Pancreas (tissue), 10 donors: ENCODE results near the gene SHISA5. TPM values are rescaled to one million over a fixed set of nuclear protein-coding genes. Genes with fewer than 3 reads are reported as not detected.

Experiments used
- ATAC-seq, 4 donors: fragments of 200-7000 bp; cut with Tn5 transposase; one replicate each; pipeline versions ENCODE4 v1.8.0 to v1.9.1; 2020; ENCODE audit warnings: mild to moderate bottlenecking in 4 of 4, moderate library complexity in 4 of 4
- DNase-seq, 6 donors: peaks; one replicate each; pipeline ENCODE4 v3.0.0-alpha.2; 2020
- FAIRE-seq: peaks from 2 replicates; lab custom pipeline; 2012; peaks lifted over from hg19 to GRCh38; lab: Jason Lieb, UNC
- H3K27ac ChIP-seq, 4 donors: fragments of 200-600 bp; sonication (generic); 1 replicate in 3 of 4; 2 replicates in 1 of 4; pipeline versions ENCODE4 v1.5.0 to v1.8.0; 2020
- H3K27me3 ChIP-seq, 4 donors: fragments of 200-600 bp; one replicate each; pipeline ENCODE4 v1.8.0; 2021
- H3K36me3 ChIP-seq, 3 donors: fragments of 200-600 bp; sonication (generic) in 1 of 3; one replicate each; pipeline versions ENCODE4 v1.5.0 to v1.8.0; 2020 to 2021
- H3K4me1 ChIP-seq, 3 donors: fragments of 200-600 bp; one replicate each; pipeline ENCODE4 v1.8.0; 2021
- H3K4me3 ChIP-seq, 4 donors: fragments of 200-600 bp; sonication (generic) in 2 of 4; one replicate each; pipeline versions ENCODE4 v1.5.0 to v1.8.0; 2020 to 2021
- H3K9me3 ChIP-seq, 4 donors: fragments of 200-600 bp; one replicate each; pipeline ENCODE4 v1.8.0; 2021
- WGBS, 2 donors: extraction: QIAGEN DNeasy Blood & Tissue Kit; methylation state at CpG; one replicate each; pipeline ENCODE4 v1.1.7; 2013; 5-methylcytosine and 5-hydroxymethylcytosine counted together
- intact Hi-C, 3 donors: fragments of 100-400 bp; cut with DNase I; formaldehyde crosslinking; loops; one replicate each; pipeline versions ENCODE4 v1.11.1 to v1.14.2; 2022
- polyA plus RNA-seq, 2 donors: library from polyadenylated mRNA; stranded (reverse); fragments of 200-250 nt; gene quantifications; one replicate each; pipeline ENCODE4 v1.2.3, GENCODE V29; 2013
- total RNA-seq, 6 donors: library from RNA; stranded (reverse); fragmentation: NEBNext Ultra II Directional in 4 of 6; extraction: Animal tissue kit (Norgen Biotek cat#: 25700) in 4 of 6; gene quantifications; one replicate each; pipeline versions ENCODE4 v1.2.1 to v1.2.4, GENCODE V29; 2021 to 2023
- TF ChIP-seq, protein P1 (sequence below), 4 donors: fragments of 200-600 bp; sonication (generic) in 3 of 4; IDR thresholded peaks; one replicate each; pipeline versions ENCODE4 v1.5.0 to v1.8.0; 2021; ENCODE audit warnings: antibody characterized with exemption in 4 of 4
- donor health status: healthy with polysubstance abuse.
- donor health status: DM: no; HTN: no; CAD: no; lungs with moderate emphysema.
- donor health status: DM: no; HTN: no; CAD: no.
- donor health status: control.
- donor health status: control.
- donor health status: Bipolar disorder and iron deficiency.
- donor health status: DM: yes; HTN: yes; CAD: no.
- donor health status: DM: no; HTN: no; CAD: no.
- donor health status: DM: no; HTN: no; CAD: no.
- donor health status: DM: yes; HTN: yes; CAD: no.

SHISA5 gene
- total and polyA plus RNA-seq, 8 donors: 29.9 to 81.6 (median 45.3) TPM

- peak in 1 of 6 donors; percentile 53 for DNase-seq
- Histone ChIP-seq H3K27me3 (no peaks in the 10 kb centered on the region), H3K27ac (peak overlapping the region; percentile 90 to 95 (median 93)), H3K36me3 (peaks cover 0 to 9% (median 0%) of the 10 kb centered on the region in 3 donors), H3K9me3 (no peaks in the 10 kb centered on the region), H3K4me1 (peaks cover 3 to 17% (median 9%) of the 10 kb centered on the region in 3 donors), H3K4me3 (peak overlapping the region; percentile 68 to 87 (median 85))
- intact Hi-C loops: no loop called here
- 9 to 13% methylated on average over 7 of the region's 7 CpGs for WGBS, 2 donors
- no peak for ATAC-seq
- no peak for FAIRE-seq
- TF ChIP-seq, protein P1, sequence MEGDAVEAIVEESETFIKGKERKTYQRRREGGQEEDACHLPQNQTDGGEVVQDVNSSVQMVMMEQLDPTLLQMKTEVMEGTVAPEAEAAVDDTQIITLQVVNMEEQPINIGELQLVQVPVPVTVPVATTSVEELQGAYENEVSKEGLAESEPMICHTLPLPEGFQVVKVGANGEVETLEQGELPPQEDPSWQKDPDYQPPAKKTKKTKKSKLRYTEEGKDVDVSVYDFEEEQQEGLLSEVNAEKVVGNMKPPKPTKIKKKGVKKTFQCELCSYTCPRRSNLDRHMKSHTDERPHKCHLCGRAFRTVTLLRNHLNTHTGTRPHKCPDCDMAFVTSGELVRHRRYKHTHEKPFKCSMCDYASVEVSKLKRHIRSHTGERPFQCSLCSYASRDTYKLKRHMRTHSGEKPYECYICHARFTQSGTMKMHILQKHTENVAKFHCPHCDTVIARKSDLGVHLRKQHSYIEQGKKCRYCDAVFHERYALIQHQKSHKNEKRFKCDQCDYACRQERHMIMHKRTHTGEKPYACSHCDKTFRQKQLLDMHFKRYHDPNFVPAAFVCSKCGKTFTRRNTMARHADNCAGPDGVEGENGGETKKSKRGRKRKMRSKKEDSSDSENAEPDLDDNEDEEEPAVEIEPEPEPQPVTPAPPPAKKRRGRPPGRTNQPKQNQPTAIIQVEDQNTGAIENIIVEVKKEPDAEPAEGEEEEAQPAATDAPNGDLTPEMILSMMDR (IDR thresholded peaks at IDR 0.05): no peak
These were observed 75.8 kb downstream of the SHISA5 start for GRCh38 chr3:48428088-48428571.

DNA sequence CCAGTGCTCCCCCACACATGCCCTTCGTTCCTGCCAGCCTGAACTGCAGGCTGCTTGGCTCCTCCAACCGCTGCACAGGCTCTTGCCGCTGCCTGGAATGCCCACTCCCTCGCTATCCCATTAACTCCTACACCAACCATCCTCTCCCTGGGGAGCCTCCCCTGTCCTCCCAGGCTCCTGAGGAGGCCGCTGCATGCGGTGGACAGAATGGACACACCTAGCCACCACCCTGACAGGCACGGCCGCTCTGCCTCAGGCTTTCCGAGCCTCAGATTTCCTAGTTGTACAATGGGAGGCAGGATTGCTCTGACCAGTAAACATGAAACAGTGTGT is 76.4 kb downstream of the SHISA5 start:
- FAIRE-seq: no peak
- WGBS, 2 donors: 63 to 67% methylated on average over 9 of the region's 9 CpGs
- DNase-seq: peak in 3 of 6 donors; percentile 27 to 55 (median 48)
- Histone ChIP-seq H3K9me3 (no peaks in the 10 kb centered on the region), H3K27me3 (no peaks in the 10 kb centered on the region), H3K4me3 (peak overlapping the region in 2 of 4 donors; percentile 86 to 87), H3K36me3 (peaks cover 0 to 8% (median 0%) of the 10 kb centered on the region in 3 donors), H3K4me1 (peaks cover 3 to 17% (median 9%) of the 10 kb centered on the region in 3 donors), H3K27ac (peak overlapping the region; percentile 90 to 95 (median 93))
- ATAC-seq: no peak
- TF ChIP-seq, protein P1 (IDR thresholded peaks at IDR 0.05): no peak
- intact Hi-C loops: no loop called here

DNA sequence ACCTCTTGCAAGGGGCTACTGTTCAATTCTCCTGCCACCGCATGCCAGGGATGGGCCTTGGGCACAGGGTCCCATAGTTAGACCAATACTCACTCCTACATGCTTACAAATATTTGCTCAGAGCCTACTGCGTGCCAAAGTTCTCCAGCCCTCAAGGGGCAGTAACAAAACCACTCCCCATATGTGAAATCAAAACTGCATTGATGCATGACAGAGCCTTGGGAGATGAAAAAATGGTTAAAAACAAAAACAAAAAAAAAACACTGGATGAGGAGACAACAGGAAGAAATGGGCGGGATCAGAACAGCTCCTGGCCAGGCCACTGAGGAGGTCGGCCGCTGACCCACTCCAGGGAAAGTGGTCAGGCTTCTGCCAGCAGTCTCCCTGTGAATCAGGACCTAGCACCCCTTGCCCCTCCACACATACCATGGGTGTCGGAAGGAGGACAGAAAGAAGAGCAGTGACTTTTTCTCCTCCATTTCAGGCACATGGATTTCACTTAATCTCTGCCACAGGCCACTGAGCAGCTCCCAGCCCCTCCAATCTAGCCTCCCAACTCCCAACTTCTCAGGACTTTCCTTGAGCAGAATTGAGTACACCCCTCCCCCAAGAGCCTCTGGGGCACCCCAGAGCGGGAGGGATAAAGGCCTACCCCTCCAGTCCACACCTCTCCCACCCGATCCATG is 76.9 kb downstream of the SHISA5 start:
- no peak for ATAC-seq
- TF ChIP-seq, protein P1 (IDR thresholded peaks at IDR 0.05): no peak
- 48 to 54% methylated on average over 8 of the region's 8 CpGs for WGBS, 2 donors
- DNase-seq: peak in 1 of 6 donors; percentile 15
- peak overlapping the region in 2 of 4 donors; percentile 86 to 87 for H3K4me3 ChIP-seq
- no peaks in the 10 kb centered on the region for H3K9me3 ChIP-seq
- H3K27me3 ChIP-seq: no peaks in the 10 kb centered on the region
- intact Hi-C loops: no loop called here
- peaks cover 0 to 5% (median 0%) of the 10 kb centered on the region in 3 donors for H3K36me3 ChIP-seq
- FAIRE-seq: no peak
- H3K27ac ChIP-seq: peak overlapping the region; percentile 90 to 95 (median 93)
- H3K4me1 ChIP-seq: peaks cover 3 to 17% (median 9%) of the 10 kb centered on the region in 3 donors

GRCh38 chr3:48426401-48426909 is 77.5 kb downstream of the SHISA5 start:
- FAIRE-seq: no peak
- 39 to 42% methylated on average over 11 of the region's 11 CpGs for WGBS, 2 donors
- intact Hi-C loops: no loop called here
- Histone ChIP-seq H3K27me3 (no peaks in the 10 kb centered on the region), H3K4me1 (peaks cover 3 to 17% (median 9%) of the 10 kb centered on the region in 3 donors), H3K4me3 (peak overlapping the region in 2 of 4 donors; percentile 14 to 86), H3K27ac (peak overlapping the region; percentile 46 to 95 (median 90)), H3K9me3 (no peaks in the 10 kb centered on the region), H3K36me3 (peaks cover 0 to 5% (median 0%) of the 10 kb centered on the region in 3 donors)
- TF ChIP-seq, protein P1 (IDR thresholded peaks at IDR 0.05): no peak
- DNase-seq: peak in 2 of 6 donors; percentile 33 to 56
- ATAC-seq: no peak
